ENCODE results near the gene ANG.
"Not testable (repeated sequence)": the region's sequence is repeated elsewhere in the genome, so short reads cannot be mapped to it uniquely, and the experiment has no call there.

Gene ANG

DNA sequence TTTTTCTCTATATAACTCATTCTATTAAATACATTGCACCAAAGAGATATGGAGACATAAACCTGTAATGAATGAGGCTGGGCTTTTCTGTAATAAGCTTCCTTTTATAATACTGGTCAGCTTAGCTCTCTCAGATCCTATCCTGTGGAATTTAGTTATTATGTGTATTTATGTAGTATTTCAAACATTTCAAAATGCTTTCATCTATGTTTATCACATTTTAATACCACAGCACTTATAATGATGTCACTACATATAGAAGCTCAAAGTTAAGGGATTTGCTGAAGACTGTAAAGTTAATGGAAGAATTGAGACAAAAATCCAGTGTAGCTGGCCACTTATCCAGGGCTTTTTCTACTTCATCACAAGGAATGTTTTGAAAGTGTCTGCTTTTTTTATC is 11.4 kb downstream of the ANG start:
- DNase-seq, result no peak

DNA sequence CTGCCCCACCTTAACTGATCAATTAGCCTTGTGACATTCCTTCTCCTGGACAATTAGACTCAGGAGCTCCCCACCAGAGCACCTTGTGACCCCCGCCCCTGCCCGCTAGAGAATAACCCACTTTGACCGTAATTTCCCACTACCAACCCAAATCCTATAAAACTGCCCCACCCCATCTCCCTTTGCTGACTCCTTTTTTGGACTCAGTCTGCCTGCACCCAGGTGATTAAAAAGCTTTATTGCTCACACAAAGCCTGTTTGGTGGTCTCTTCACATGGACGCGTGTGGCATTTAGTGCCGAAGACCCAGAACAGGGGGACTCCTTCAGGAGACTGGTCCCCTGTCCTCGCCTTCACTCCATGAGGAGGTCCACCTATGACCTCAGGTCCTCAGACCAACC is 12.4 kb downstream of the ANG start:
- DNase-seq, result not testable (repeated sequence)

DNA sequence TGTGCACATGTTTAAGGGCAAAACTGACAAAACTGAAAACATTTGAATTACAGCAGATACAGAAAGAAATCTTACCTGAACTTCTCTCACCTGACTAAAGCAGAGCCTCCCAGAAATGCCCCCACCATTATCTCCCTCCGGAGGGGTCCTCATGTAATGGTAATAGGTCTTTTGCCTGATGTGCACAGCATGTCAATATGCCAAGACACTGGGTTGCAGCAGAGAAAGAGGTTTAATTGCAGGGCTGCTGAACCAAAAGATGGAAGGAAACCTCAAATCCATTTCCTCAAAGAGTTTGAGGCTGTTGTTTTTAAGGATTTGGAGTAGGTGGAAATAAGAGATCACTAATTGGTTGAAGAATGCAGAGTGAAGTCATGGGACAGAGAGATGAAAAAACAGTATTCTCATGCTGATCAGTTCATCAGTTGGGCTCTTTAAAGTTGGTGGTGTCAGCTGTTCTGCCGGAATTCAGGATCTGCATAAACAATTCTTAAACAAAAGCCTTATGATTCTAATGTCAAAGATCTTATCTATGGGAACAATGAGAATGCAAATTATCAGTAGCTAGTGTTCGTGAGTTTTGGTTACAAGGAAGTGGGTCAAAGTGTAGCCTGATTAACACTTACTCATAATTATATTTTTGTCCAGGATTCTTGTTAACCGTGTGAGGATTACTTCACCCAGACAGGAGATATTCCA is 18.2 kb downstream of the ANG start:
- no peak for DNase-seq

DNA sequence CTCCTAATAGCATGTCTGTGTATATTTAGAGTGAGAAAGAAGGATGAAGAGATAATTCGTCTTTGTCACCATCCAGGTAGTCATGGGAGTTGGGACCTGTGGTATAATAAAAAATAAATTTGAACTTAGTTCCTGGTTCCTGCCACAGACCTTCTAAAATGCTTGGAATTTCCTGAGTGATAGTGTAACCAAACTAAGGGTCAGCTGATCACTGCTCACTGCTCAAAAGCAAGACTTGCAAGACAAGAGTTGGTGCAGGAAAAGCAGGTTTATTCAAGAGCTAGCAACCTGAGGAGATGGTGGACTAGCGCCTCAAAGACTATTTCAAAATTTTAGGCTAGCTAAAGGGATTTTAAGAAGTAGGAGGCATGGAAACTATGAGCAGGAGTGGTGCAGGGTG is 19.1 kb downstream of the ANG start:
- no peak for DNase-seq

DNA sequence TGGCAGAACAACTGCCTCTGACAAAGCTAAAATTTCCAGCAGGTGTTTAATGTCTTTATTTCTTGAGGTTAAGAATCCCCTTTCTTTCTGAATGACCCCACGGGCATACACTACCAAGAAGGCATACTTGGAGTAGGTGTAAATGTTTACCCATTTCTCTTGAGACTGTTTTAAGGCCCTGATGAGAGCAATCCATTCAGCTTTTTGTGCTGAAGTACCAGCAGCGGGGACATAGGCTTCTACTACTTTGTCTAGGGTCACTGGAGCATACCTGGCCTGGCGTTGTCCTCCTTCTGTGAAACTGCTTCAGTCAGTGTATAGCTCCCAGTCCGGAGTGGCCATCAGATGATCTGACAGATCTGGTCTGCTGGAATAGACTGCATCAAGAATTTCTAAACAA is 22.7 kb downstream of the ANG start:
- no peak for DNase-seq

DNA sequence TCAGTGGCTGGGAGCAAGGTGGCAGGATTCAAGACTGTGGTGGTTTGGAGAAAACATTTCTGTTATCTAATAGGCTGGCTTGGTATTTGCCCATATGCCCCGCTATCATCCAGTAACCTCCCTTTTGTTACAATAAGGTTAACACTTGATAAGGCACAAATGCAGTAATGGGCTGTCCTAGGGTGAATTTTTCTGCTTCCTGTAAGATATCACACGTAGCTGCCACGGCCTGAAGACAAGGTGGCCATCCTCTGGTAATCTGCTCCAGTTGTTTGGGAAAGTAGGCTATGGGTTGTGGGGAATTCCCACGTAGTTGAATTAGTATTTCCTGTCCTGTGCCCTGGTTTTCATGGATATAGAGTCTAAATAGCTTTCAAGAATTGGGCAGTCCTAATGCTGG is 23.1 kb downstream of the ANG start:
- DNase-seq, result no peak

DNA sequence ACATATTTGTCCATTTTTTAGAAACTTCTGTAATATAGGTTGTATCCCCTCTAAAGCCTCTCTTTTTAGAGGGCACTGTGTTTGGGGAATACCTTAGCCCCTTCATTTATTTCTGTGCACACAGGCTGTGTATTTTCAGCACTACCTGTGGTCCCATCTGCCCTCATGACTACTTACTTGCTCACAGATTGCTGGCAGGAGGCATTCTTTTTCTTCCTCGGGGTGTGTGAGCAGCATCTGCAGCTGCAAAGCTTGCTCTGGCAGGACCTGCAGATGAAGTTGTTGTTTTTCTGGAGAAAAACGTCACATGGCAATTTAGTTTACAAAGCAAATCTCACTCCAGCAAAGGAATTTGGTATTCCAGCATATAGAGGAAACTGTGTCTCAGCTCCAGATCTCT is 24.3 kb downstream of the ANG start:
- DNase-seq, result no peak

DNA sequence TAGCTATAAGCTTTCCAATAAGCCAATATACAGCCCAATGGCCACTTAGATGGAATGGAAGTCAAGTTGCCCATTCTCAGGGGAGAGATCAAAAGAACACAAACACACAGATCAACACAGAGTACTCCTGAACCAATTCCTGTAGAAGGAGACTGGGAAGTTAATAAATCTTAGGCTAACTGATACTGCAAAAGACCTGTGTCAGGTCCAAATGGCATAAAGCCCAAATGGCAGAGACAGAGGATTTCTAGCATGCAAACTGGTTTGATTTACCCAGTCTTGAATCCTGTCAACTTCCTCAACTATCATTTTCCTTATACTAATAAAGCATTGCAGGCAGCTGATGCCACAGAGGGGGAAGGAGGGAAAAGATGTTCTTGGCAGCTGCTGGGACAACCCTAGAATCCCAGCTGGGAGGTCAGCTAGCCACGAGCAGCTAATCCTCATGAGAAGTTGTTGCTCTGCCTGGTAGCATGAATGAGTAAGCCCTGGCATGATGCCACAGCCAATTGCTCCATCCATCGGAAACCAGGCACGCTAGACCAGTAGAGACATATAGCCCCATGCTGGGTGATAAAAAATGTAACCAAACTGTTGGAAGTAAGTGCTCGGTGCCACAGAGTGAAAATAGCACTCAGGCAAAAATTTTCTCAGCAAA is 26.2 kb downstream of the ANG start:
- DNase-seq, result no peak

DNA sequence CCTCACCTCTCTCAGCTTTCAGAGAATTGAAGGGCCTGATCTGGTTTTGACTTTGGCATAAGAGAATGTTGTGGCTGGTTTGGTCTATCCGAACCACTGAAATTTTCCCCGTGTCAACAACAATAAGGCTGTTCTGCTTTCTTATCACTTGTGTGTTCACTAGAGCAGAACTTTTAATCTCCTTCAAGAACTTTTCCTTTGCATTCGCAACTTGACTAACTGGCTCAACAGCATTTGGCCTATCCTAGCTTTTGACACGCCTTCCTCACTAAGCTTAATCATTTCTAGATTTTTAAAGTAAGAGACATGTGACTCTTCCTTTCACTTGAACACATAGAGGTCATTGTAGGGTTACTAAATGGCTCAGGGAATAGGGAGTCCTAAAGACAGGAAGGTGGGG is 31.2 kb downstream of the ANG start:
- no peak for DNase-seq

DNA sequence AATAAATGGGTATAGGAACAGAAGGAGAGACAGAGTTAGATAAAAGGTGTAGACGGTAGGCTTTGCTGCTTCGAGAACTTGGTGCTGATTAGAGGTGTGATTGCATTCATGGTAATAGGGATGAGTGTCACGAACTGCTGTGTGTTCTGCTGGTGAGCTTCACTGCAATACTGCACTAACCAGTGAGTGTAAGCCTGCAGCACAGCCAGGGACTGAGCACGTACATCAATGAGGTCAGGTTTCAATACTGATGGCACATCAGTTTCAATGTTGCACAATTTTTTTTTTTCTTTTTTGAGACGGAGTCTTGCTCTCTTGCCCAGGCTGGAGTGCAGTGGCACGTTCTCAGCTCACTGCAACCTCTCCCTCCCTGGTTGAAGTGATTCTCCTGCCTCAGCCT is 32.2 kb downstream of the ANG start:
- DNase-seq, result no peak

DNA sequence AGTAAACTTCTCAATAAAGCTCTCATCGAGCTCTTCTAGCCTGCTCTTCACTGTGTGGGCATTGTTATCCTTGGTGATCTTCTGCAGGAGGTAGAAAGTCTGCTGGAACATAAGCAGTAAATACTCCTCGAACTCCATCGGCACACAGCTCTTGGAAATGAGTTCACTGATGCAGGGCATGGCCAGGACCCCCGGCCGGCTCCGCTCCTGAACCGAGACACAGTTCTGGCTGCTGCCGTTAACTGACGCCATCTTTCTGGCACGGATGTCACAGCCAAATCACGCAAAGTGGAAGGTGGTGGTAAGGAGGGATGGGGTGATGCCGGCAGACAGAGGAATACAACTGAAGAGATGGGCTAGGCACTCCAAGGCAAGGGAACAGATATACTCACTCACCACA is 33.5 kb downstream of the ANG start:
- no peak for DNase-seq

DNA sequence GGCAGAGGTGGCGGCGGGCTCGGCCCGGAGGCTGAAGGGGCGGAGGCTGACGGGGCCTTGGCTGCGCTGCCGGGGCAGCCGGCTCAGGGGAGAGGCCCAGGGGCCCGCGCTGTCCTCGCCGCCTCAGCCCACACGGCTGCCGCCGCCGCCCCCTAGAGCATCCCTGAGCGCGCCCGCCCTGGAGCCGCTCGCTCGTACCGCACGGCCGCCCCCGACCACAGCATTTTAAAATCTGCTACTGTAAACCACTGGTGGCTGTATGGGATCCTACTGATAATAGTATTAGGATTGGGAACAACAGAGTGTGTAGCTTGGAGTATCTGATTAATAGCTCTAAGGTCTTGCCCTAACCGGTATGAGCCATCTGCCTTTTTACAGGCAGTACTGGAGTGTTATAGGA is 34.9 kb downstream of the ANG start:
- no peak for DNase-seq

DNA sequence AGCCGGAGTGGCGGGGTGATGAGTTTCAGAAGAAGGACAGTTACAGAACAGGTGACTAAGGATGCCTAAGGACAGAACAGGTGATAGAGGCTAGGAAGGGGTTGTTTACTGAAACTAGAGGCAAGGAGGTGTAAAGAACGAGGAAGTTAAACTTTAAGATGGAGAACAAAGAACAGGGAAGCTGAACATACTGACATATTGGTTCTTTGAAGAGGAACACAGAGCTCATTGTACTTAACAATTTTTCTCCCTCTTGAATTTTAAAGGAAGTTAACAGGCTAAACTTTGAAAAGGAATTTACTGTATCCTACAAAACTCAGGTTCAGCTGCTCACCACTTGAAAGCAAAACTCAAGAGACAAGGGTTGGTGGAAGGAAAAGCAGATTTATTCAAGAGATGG is 37.6 kb downstream of the ANG start:
- not testable (repeated sequence) for DNase-seq

DNA sequence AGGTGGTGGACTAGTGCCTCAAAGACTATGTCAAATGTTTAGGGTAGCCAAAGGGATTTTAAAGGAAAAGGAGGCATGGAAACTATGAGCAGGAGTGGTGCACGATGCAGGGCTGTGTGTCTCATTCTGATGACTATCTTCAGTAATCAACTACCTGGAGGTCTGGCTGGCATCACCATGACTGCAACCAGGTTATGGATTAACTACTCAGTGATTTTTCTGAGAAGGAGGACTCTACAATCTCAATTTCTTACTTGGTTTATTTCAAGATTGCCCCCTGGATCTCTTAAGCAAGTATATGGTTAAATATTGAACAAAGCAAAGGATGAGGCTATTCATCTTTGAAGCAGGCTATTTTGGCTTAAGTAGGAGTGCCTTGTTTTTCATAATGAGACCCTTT is 38.0 kb downstream of the ANG start:
- no peak for DNase-seq

DNA sequence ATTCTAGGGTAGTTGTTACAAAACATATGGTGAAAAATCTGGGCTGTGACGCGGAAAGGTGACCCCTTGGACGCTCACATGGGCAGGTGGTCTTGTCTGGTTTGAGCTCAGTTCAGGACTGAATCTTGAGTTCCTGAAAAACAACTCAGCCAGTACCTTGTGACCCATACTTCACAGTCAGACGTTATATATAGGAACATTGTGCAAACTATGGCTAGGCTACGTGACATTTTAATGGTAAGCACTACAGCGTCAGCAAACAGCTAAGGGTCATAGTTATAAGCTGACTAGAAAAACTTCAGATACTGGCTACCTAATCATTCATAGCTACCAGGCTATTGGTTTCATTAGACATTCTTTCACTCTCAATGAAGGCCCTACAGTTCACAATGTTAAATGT is 42.3 kb downstream of the ANG start:
- no peak for DNase-seq

DNA sequence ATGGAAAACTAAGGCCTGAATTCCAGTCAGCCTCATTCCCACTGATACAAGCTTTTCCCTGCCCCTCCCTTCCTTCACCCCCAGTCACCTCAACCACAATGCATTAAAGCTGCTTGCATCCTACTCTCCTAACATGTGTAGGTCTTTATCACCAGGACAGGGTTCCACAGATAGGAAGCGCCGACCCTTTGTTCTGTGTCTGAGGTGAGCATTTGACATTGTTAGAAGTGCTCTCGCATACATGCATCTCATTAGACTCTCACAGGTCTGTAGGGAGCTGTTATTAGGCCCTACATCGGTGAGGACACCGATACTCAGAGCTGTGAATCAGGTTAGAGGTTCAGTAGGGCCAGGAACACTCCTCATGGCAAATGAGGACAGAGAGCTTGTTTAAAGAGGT is 43.9 kb downstream of the ANG start:
- no peak for DNase-seq

DNA sequence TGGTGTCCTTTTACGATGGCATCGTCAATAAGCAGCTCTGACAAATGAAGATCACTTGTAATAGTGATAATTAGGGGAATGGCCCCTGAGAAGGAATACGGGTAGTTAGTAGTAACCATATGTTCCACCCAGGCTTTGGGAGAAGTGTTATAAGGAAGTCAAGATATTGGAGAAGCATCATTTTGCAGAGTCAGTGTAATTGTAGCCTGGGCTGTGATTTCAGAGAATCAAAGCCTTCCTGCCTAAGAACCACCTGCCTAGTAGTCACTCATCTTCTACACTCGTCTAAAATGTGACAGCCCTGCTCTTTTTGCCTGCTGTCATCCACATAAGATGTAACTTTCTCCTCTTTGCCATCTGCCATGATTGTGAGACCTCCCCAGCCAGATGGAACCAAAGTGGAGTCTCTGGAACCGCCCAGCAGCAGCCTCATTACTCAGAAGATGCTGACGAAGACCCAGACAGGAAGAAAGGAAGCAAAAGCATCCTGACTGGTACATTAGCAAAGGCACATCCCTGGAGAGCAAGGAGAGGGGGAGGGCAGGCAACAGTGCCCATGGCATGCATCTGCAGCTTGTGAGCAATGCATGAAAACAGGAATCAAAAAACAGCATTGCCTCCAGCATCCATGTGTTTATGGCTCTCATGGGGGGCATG is 44.5 kb downstream of the ANG start:
- no peak for DNase-seq

DNA sequence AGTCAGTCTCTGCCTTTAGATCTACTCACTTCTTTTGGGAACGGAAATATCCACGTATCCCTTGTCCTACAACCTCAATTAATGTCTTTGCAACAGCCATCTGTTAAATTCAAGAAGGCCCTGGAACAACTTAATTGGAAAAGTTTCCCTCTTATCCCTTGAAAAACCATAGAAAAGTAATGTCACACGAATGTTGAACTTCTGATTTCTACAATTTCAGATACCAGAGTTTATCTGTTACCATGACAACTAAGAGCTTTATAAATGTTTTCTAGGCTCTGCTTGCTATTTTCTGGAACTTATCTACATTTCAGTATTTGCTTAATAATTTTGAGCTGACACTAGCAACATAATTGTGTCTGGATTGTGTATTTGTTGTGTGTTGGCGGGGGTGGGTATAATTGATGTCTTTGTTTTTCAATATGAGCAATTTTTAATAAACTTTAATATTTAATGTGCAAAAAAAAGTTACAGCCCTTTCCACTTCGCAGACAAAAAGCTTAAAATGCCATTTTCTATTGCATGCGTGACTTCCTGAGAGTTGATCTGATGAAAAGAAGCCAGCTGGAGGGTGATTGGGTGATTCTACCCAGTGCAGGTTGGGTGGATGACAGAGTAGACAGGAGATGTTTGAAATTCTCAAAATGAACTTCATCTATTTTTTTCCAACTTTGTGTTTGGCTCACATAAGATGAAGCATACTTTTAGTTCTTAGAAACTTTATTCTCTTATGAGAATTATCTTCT is 45.3 kb downstream of the ANG start:
- no peak for DNase-seq

DNA sequence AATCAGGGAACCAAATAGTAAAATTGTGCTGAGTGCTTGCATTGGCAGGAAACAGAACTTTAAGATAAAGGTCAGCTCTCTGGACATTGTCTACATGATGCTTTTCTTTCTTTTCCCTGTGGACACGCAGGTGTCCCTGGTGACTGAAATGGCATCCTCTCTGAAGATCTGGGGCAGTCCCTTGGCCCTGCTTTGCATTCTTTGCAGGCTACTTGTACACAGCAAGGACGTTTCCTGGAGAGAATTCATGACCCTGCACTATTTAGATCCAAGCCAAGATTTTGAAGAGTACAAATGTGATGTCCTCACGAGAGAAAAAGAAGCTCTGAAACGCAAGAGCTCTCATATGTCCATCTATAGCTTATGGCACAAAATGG is 45.9 kb downstream of the ANG start:
- DNase-seq, result no peak

DNA sequence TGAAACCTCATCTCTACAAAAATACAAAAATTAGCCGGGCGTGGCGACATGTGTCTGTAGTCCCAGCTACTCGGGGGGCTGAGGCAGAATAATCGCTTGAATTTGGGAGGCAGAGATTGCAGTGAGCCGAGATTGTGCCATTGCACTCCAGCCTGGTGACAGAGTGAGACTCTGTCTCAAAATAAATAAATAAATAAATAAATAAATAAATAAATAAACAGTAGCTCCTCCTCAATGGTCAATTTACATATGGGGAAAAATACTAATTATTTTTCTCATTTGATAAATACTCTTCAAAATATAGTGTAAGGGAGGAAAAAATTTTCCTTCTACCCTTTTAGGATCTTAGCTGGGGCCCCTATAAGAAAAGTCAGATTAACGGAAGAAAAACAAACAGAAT is 49.7 kb downstream of the ANG start:
- not testable (repeated sequence) for DNase-seq

DNA sequence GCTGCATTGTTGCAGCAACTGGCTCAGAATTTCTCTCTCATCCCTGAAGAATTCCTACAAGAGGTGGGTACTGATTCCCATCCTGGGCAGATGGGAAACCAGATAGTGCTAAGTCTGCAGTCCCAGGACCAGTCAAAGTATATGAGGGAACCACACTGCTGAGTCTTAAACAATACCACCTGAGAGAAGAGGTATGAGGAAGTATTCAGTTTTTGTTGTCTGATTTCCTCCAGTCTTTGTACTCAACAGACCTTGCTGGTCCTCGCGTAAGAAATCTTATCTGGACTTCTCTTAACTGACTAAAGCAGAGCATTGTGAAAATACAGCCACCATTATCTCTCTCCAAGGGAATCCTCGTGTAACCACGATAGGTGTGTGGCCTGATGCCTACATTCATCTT is 53.6 kb downstream of the ANG start:
- no peak for DNase-seq

DNA sequence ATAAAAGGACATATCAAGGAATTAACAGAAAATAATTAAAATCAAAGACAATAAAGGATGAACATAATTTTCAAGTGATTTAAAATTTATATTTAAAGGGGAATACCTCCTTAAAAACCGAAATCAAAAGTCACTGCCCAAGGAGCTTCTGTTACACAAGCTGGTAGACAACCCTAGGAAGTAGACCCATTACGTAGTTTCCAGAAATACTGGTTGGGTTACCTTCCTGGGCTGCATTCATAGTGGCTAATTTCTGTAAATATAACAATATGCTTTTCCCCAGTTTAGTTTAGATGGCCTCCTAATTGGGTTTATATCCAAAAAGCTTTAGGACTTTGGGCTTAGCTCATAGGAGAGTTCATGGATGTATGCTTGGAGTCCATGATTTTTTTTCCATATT is 55.0 kb downstream of the ANG start:
- DNase-seq, result no peak
